Epithelial cell of esophagus (primary cell): Measurements from ENCODE around the gene PCSK6.

ENCODE experiments used
- DNase-seq: peaks from one replicate; pipeline ENCODE4 v3.0.0; 2010; ENCODE audit warnings: low read depth
- H3K4me3 ChIP-seq: 2 replicates; pipeline ENCODE4 v1.5.1; 2011; ENCODE audit warnings: mild to moderate bottlenecking, low read length, control low read depth
- CTCF ChIP-seq: IDR thresholded peaks from 2 replicates; pipeline ENCODE4 v1.5.1; 2011; ENCODE audit warnings: low read depth, mild to moderate bottlenecking, low read length, control low read depth, inconsistent platforms; ENCODE audit not compliant: insufficient read depth; ENCODE audit errors: missing control alignments

Gene PCSK6

GRCh38 chr15:101522621-101523559 lies 33.4 kb upstream of the PCSK6 start:
- no peak for DNase-seq
- TF ChIP-seq CTCF: no peak
- H3K4me3 ChIP-seq: no peak overlapping the region

- H3K4me3 ChIP-seq: no peak overlapping the region
These were observed 32.6 kb upstream of the PCSK6 start for GRCh38 chr15:101522091-101522490.

DNA sequence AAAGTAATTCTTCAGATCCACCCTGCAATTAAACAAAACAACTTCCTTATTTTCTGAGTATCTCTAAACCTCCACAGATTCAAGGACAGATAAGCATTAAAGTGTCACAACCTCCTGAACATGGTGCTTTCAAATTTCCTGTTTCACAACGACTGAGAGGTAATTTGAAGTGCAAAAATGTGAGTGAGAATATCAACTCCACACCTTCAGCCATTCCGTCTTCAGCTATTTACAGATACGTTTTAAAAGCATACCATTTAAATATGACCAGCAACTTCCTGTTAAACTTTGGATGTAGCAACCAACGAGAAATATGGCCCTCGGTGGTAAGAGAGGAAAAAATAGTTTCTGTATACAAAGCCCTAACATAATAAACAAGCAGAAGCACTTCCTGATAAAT lies 32.1 kb upstream of the PCSK6 start:
- no peak overlapping the region for H3K4me3 ChIP-seq
- TF ChIP-seq CTCF: no peak
- DNase-seq: no peak

More at GRCh38 chr15:101522091-101522490, 32.6 kb upstream of the PCSK6 start:
- TF ChIP-seq CTCF: no peak
- no peak for DNase-seq

DNA sequence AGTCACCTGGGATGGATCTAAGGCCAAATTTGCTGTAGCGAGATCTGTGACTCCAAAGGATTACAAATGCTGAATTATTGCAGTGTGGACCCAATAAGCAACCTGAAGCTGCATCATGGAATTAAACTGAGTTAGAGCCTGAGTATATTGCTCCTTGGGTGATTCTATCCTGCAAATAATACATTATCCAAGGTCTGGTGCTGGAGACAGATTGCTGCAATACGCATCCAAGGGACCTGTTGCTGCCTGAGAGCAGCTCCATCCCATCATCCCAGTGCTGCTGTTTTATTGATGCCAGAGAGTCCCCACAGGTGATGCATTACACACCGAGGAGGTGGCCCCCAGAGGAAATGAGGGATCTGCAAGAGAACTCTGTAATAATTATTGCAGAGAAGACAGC lies 31.6 kb upstream of the PCSK6 start:
- no peak for DNase-seq
- H3K4me3 ChIP-seq: no peak overlapping the region
- TF ChIP-seq CTCF: no peak

DNA sequence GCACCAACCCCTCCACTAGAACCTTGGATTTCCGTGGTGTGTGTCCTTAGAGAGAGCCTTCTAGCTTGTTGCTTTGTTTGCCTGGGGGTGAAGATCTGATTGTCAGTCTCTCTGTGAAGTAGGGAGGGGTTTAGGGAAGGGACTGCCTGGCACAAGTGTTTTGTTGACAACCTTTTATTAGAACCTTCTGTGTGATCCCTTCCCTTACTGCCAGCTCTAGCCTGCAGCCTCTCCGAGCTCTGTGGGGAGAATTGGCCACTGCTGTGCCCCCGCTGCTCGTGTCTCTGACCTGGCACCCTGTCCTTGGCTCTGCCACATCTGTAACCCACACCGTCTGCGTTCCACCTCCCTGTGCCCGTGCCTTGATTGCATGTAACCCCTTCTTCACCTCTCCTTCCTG lies 30.9 kb upstream of the PCSK6 start:
- no peak overlapping the region for H3K4me3 ChIP-seq
- no peak for DNase-seq
- TF ChIP-seq CTCF: no peak

DNA sequence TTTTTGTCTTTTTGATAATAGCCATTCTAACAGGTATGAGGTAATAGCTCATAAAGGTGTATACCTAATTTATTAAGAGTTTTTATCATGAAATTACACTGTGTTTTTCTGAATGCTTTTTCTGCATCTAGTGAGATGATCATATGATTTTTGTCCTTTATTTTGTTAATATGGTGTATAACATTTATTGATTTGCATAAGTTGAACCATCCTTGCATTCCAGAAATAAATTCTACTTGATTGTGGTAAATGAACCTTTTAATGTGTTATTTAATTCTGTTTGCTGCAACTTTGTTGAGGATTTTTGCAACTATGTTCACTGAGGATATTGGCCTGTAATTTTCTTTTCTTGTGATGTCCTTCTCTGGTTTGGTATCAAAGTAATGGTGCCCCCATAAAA lies 28.0 kb upstream of the PCSK6 start:
- H3K4me3 ChIP-seq: no peak overlapping the region
- no peak for DNase-seq
- no peak for TF ChIP-seq CTCF

DNA sequence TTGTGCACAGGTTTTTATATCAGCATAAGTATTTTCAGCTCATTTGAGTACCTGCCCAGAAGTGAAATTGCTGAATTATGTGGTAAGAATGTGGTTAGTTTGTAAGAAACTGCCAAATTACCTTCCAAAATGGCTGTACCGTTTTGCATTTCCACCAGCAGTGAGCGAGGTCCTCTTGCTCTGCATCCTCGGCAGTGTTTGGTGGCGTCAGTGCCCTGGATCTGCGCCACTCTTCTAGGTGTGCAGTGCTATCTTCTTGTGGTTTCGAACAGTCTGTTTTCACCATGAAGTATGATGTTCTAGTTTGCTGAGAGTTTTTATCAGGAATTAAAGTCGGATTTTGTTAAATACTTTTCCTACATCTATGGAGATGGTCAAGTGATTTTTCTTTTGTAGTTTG lies 24.8 kb upstream of the PCSK6 start:
- no peak overlapping the region for H3K4me3 ChIP-seq

More for the DNA sequence above, 24.8 kb upstream of the PCSK6 start:
- no peak for TF ChIP-seq CTCF
- DNase-seq: no peak
